Activated CD8-positive, alpha-beta T cell treated with anti-CD3 and anti-CD28 coated beads for 36 hours (primary cell): ENCODE results near the gene CLSTN2. TPM values are rescaled to one million over a fixed set of nuclear protein-coding genes. Genes with fewer than 3 reads are reported as not detected.

Experiments
- ATAC-seq: fragments of 200-7000 bp; cut with Tn5 transposase; one replicate; pipeline ENCODE4 v1.10.0; 2021; ENCODE audit warnings: mild to moderate bottlenecking, moderate library complexity
- CTCF ChIA-PET: fragments of 350-600 bp; sonication (Branson Sonifier 250); formaldehyde crosslinking; loops from one replicate; lab custom pipeline; 2021; ENCODE audit warnings: antibody characterized with exemption; lab: Charles Lee
- POLR2A ChIA-PET: fragments of 350-600 bp; sonication (Branson Sonifier 250); formaldehyde crosslinking; loops from one replicate; lab custom pipeline; 2021; ENCODE audit warnings: antibody characterized with exemption; lab: Charles Lee
- DNase-seq: peaks from one replicate; pipeline ENCODE4 v3.0.0-alpha.2; 2020
- H3K27ac Mint-ChIP-seq: one replicate; pipeline ENCODE4 v1.8.0; 2021; ENCODE audit warnings: mild to moderate bottlenecking, mixed read lengths
- H3K27me3 Mint-ChIP-seq: one replicate; pipeline ENCODE4 v1.8.0; 2021; ENCODE audit warnings: mixed read lengths
- H3K36me3 Mint-ChIP-seq: one replicate; pipeline ENCODE4 v1.8.0; 2021; ENCODE audit warnings: low read depth, mixed read lengths
- H3K4me1 Mint-ChIP-seq: one replicate; pipeline ENCODE4 v1.8.0; 2021; ENCODE audit warnings: low read depth, mixed read lengths
- H3K4me3 Mint-ChIP-seq: one replicate; pipeline ENCODE4 v1.8.0; 2021; ENCODE audit warnings: mild to moderate bottlenecking, moderate library complexity, mixed read lengths
- H3K9me3 Mint-ChIP-seq: one replicate; pipeline ENCODE4 v1.8.0; 2021; ENCODE audit warnings: mixed read lengths
- CTCF ChIP-seq: fragments of 200-600 bp; IDR thresholded peaks from one replicate; pipeline ENCODE4 v1.8.0; 2022; ENCODE audit warnings: antibody characterized with exemption, mild to moderate bottlenecking
- intact Hi-C: fragments of 100-400 bp; cut with micrococcal nuclease; formaldehyde crosslinking; loops from one replicate; pipeline ENCODE4 v1.10.0; 2022
- total RNA-seq, 2 experiments: library from RNA; stranded (reverse); gene quantifications; one replicate each; pipeline ENCODE4 v1.2.3, GENCODE V29; 2021

CLSTN2 gene
- total RNA-seq, 2 experiments from 2014 or later: not detected

DNA sequence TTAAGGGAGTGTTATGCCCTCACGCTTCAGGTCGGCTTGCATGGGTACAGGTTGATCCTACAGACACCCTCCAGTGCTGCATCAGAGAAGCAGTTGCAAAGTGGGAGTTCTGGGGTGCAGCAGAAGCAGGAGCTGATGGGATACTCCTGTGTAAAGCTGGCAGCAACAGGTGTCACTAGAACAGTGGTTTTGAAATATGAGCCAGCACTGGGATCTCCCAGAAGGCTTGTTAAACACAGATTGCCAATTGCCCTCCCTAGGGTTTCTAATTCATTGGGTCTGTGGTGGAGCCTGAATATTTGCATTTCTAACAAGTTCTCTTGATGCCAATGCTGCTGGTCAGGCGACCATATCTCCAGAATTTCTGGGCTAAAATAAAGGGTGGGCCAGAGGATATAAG lies 350.4 kb downstream of the CLSTN2 start:
- CTCF ChIA-PET: interaction anchor here (1.2 kb wide), 1 partner anchor 14 kb away, joined by 3 read pairs; no protein-coding TSS in a partner anchor
- no peaks in the 10 kb centered on the region for H3K36me3 Mint-ChIP-seq

DNA sequence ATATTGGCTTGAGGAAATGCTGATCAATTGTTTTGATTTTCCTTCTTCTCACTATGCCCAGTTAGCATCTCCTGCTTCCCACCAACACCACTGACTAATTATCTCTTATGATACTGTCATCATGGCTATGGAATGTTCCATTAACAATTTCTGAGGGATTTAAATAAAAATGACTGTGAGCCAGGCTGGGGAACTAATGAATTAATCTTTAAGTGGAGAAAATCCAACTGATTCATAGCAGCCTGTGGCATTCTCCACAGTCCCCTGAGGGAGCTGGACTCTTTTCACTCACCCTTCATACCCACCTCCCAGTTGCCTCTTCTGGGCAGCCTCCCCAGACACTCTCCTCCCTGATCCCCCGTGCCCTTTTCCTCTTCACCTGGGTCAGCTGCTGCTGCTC lies 353.6 kb downstream of the CLSTN2 start:
- ATAC-seq (no peak), DNase-seq (no peak)
- Mint-ChIP-seq H3K27ac (no peak overlapping the region), H3K9me3 (no peaks in the 10 kb centered on the region), H3K36me3 (no peaks in the 10 kb centered on the region), H3K4me1 (no peaks in the 10 kb centered on the region), H3K4me3 (no peak overlapping the region), H3K27me3 (peaks cover 11% of the 10 kb centered on the region)
- CTCF ChIA-PET: no interaction called here
- intact Hi-C loops: no loop called here
- POLR2A ChIA-PET: no interaction called here
- no peak for TF ChIP-seq CTCF

More for the DNA sequence above, 350.4 kb downstream of the CLSTN2 start:
- H3K9me3 Mint-ChIP-seq: no peaks in the 10 kb centered on the region
- H3K4me1 Mint-ChIP-seq: no peaks in the 10 kb centered on the region
- ATAC-seq (no peak), DNase-seq (no peak)
- POLR2A ChIA-PET: interaction anchor here (1.1 kb wide), 1 partner anchor 14 kb away, joined by 3 read pairs; no protein-coding TSS in a partner anchor
- H3K4me3 Mint-ChIP-seq: no peak overlapping the region
- peaks cover 4% of the 10 kb centered on the region for H3K27me3 Mint-ChIP-seq
- no peak for TF ChIP-seq CTCF
- H3K27ac Mint-ChIP-seq: no peak overlapping the region
- intact Hi-C loops: no loop called here

- ChIA-PET CTCF (no interaction called here), POLR2A (no interaction called here)
- Mint-ChIP-seq H3K27ac (no peak overlapping the region), H3K4me3 (no peak overlapping the region), H3K27me3 (peaks cover 11% of the 10 kb centered on the region), H3K9me3 (no peaks in the 10 kb centered on the region), H3K4me1 (no peaks in the 10 kb centered on the region), H3K36me3 (no peaks in the 10 kb centered on the region)
- intact Hi-C loops: no loop called here
- DNase-seq (no peak), ATAC-seq (no peak)
- TF ChIP-seq CTCF: no peak
Measured at GRCh38 chr3:140290105-140290504, 355.1 kb downstream of the CLSTN2 start.

- Mint-ChIP-seq H3K4me3 (no peak overlapping the region), H3K27ac (no peak overlapping the region), H3K9me3 (no peaks in the 10 kb centered on the region), H3K4me1 (no peaks in the 10 kb centered on the region), H3K27me3 (peaks cover 14% of the 10 kb centered on the region), H3K36me3 (no peaks in the 10 kb centered on the region)
- ChIA-PET POLR2A (no interaction called here), CTCF (no interaction called here)
- intact Hi-C loops: no loop called here
- ATAC-seq (no peak), DNase-seq (no peak)
- TF ChIP-seq CTCF: no peak
Measured at GRCh38 chr3:140292170-140292569, 357.2 kb downstream of the CLSTN2 start.

DNA sequence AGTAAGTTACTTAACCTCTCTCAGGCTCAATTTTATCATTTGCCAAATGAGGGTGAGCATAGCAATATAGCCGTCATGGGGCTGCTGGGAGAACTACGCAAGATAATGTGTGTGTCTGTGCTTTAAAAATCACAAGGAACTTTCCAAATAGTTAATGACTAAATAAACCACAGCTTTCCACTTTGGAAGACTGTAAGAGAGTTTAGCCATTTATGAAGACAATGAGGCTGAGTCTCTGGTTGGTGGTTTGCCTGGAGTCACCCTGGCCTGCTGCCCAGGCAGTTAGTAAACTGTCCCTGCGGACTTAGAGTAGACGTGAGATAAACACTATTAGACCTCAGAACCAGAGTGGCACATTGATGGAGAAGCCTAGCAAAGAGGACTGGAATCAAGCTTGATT lies 357.7 kb downstream of the CLSTN2 start:
- no peaks in the 10 kb centered on the region for H3K36me3 Mint-ChIP-seq
- H3K9me3 Mint-ChIP-seq: no peaks in the 10 kb centered on the region
- POLR2A ChIA-PET: no interaction called here
- ATAC-seq: no peak
- no peak overlapping the region for H3K4me3 Mint-ChIP-seq
- peaks cover 14% of the 10 kb centered on the region for H3K27me3 Mint-ChIP-seq
- intact Hi-C loops: no loop called here
- H3K27ac Mint-ChIP-seq: no peak overlapping the region
- CTCF ChIA-PET: no interaction called here
- TF ChIP-seq CTCF: no peak
- no peaks in the 10 kb centered on the region for H3K4me1 Mint-ChIP-seq
- DNase-seq: no peak
